ENCODE data around the gene KCNQ1. TPM values are rescaled to one million over a fixed set of nuclear protein-coding genes. Genes with fewer than 3 reads are reported as not detected.

KCNQ1 gene
- total RNA-seq, 1 experiment from 2014 or later = 9.2 TPM

DNA sequence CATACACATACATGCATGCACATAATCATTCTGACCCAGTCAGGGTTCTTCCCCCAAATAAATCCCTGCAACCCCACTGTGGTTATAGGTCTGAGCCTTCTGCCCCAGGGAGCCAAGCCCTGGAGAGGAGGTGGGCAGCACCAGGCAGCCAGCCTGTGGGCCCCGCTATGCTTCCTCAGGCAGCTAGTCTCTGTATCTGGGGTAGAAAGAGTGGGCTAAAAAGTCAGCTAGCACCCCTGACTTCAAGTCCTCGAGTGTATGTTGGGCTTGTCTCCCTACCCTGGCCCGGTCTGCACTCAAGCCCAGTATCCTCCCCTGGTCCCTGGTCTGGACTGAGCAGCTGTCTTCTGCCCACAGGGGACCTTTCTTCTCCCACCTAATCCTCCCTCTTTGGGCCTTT lies 226.9 kb downstream of the KCNQ1 start:
- Mint-ChIP-seq H3K27me3 (ENCODE audit: unreplicated experiment) (no peaks in the 10 kb centered on the region), H3K9me3 (ENCODE audit: low read depth, unreplicated experiment) (no peaks in the 10 kb centered on the region), H3K27ac (ENCODE audit: unreplicated experiment) (no peak overlapping the region), H3K4me1 (ENCODE audit: low read depth, unreplicated experiment) (no peaks in the 10 kb centered on the region), H3K36me3 (ENCODE audit: insufficient read depth, unreplicated experiment) (no peaks in the 10 kb centered on the region), H3K4me3 (ENCODE audit: low read depth, unreplicated experiment) (no peak overlapping the region)
- CTCF ChIA-PET = no interaction called here
- BruUV-seq (replicated peaks) = no TSS peak
- DNase-seq = no peak
- intact Hi-C loops (cut with micrococcal nuclease; ENCODE audit: unreplicated experiment) = no loop called here
- TF ChIP-seq CTCF (IDR thresholded peaks at IDR 0.05; ENCODE audit: unreplicated experiment) = no peak

- no peak for DNase-seq
- H3K4me3 Mint-ChIP-seq (ENCODE audit: low read depth, unreplicated experiment) = no peak overlapping the region
- no peaks in the 10 kb centered on the region for H3K27me3 Mint-ChIP-seq (ENCODE audit: unreplicated experiment)
- H3K27ac Mint-ChIP-seq (ENCODE audit: unreplicated experiment) = no peak overlapping the region
- no peaks in the 10 kb centered on the region for H3K36me3 Mint-ChIP-seq (ENCODE audit: insufficient read depth, unreplicated experiment)
- no peaks in the 10 kb centered on the region for H3K4me1 Mint-ChIP-seq (ENCODE audit: low read depth, unreplicated experiment)
- CTCF ChIA-PET = no interaction called here
- H3K9me3 Mint-ChIP-seq (ENCODE audit: low read depth, unreplicated experiment) = no peaks in the 10 kb centered on the region
- no peak for TF ChIP-seq CTCF (IDR thresholded peaks at IDR 0.05; ENCODE audit: unreplicated experiment)
- no TSS peak for BruUV-seq (replicated peaks)
- intact Hi-C loops (cut with micrococcal nuclease; ENCODE audit: unreplicated experiment) = no loop called here
These were observed 227.9 kb downstream of the KCNQ1 start for GRCh38 chr11:2672553-2673249.

- DNase-seq = no peak
- intact Hi-C loops (cut with micrococcal nuclease; ENCODE audit: unreplicated experiment) = no loop called here
- Mint-ChIP-seq H3K4me3 (ENCODE audit: low read depth, unreplicated experiment) (no peak overlapping the region), H3K36me3 (ENCODE audit: insufficient read depth, unreplicated experiment) (no peaks in the 10 kb centered on the region), H3K9me3 (ENCODE audit: low read depth, unreplicated experiment) (no peaks in the 10 kb centered on the region), H3K4me1 (ENCODE audit: low read depth, unreplicated experiment) (no peaks in the 10 kb centered on the region), H3K27ac (ENCODE audit: unreplicated experiment) (no peak overlapping the region), H3K27me3 (ENCODE audit: unreplicated experiment) (no peaks in the 10 kb centered on the region)
- no peak for TF ChIP-seq CTCF (IDR thresholded peaks at IDR 0.05; ENCODE audit: unreplicated experiment)
- BruUV-seq (replicated peaks) = no TSS peak
- CTCF ChIA-PET = no interaction called here
These were observed 228.4 kb downstream of the KCNQ1 start for GRCh38 chr11:2673250-2673610.

- Mint-ChIP-seq H3K4me1 (ENCODE audit: low read depth, unreplicated experiment) (no peaks in the 10 kb centered on the region), H3K9me3 (ENCODE audit: low read depth, unreplicated experiment) (no peaks in the 10 kb centered on the region), H3K27ac (ENCODE audit: unreplicated experiment) (no peak overlapping the region), H3K27me3 (ENCODE audit: unreplicated experiment) (no peaks in the 10 kb centered on the region), H3K36me3 (ENCODE audit: insufficient read depth, unreplicated experiment) (no peaks in the 10 kb centered on the region), H3K4me3 (ENCODE audit: low read depth, unreplicated experiment) (no peak overlapping the region)
- intact Hi-C loops (cut with micrococcal nuclease; ENCODE audit: unreplicated experiment) = no loop called here
- DNase-seq = no peak
- CTCF ChIA-PET = no interaction called here
- no peak for TF ChIP-seq CTCF (IDR thresholded peaks at IDR 0.05; ENCODE audit: unreplicated experiment)
- BruUV-seq (replicated peaks) = no TSS peak
These were observed 229.2 kb downstream of the KCNQ1 start for GRCh38 chr11:2673871-2674471.

Data from Calu3 (cell line).